Measurements from ENCODE around the gene SIRT4. TPM values are rescaled to one million over a fixed set of nuclear protein-coding genes. Genes with fewer than 3 reads are reported as not detected.
"Not testable (repeated sequence)": the region's sequence is repeated elsewhere in the genome, so short reads cannot be mapped to it uniquely, and the experiment has no call there.

The SIRT4 gene, protein sequence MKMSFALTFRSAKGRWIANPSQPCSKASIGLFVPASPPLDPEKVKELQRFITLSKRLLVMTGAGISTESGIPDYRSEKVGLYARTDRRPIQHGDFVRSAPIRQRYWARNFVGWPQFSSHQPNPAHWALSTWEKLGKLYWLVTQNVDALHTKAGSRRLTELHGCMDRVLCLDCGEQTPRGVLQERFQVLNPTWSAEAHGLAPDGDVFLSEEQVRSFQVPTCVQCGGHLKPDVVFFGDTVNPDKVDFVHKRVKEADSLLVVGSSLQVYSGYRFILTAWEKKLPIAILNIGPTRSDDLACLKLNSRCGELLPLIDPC
- total RNA-seq: 1 to 10 TPM in 1 of 2 donors, under 1 TPM in 1; 0.99 to 6.2 TPM

DNA sequence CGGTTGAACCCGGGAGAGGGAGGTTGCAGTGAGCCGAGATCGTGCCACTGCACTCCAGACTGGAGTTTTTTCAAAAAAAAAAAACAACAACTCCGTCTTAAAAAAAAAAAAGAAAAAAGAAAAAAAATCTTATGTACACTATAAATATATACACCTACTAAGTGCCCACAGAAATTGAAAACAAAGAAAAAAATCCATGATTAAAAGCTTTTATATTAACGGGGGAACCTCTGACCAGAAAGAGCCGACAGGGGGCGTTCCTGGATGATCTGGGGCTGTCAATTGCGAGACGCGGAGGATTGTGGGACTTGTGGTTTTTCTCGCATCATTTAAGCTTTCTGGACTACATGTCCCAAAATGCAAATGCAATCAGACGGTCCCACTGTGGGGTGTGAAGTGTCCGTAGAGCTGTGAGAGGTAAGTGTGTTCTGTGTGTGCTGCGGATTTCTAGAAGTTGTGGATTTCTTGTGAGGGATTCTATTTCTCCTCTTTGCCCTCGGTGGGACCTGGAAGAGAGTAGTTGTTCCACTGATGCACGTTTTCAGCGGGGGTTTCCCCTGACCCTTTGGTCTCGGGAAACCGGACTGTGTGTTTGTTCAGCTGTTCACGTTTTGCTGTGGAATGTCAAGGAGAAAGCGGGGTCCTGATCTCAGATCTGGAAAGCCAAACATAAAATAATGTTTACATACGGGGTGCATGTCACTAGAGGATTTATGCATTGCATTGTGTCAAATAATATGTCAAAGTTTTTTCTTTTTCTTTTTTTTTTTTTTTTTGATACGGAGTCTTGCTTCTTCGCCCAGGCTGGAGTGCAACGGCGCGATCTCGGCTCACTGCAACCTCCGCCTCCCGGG lies at the start of gene SIRT4:
SIRT4 (plus strand) TSS at position 360 of the 854 bp plus-strand sequence. CDS start 1,241 bp downstream, outside the sequence.
- DNase-seq (peak; percentile 91 to 95 (median 93)), ATAC-seq (peak; percentile 96)
- WGBS, 2 donors: 3 to 5% methylated on average over 31 of the region's 31 CpGs
- intact Hi-C loops (cut with DNase I): no loop called here
- H3K4me1 ChIP-seq: peaks cover 18% of the 10 kb centered on the region
- no peaks in the 10 kb centered on the region for H3K9me3 ChIP-seq
- peak within 1 kb of the TSS; percentile 62 to 85 (median 78) for H3K27ac ChIP-seq
- H3K27me3 ChIP-seq: no peaks in the 10 kb centered on the region
- TF ChIP-seq POLR2A (IDR thresholded peaks at IDR 0.05): peak in 2 of 3 donors; percentile 33 to 35
- TF ChIP-seq, protein P1, sequence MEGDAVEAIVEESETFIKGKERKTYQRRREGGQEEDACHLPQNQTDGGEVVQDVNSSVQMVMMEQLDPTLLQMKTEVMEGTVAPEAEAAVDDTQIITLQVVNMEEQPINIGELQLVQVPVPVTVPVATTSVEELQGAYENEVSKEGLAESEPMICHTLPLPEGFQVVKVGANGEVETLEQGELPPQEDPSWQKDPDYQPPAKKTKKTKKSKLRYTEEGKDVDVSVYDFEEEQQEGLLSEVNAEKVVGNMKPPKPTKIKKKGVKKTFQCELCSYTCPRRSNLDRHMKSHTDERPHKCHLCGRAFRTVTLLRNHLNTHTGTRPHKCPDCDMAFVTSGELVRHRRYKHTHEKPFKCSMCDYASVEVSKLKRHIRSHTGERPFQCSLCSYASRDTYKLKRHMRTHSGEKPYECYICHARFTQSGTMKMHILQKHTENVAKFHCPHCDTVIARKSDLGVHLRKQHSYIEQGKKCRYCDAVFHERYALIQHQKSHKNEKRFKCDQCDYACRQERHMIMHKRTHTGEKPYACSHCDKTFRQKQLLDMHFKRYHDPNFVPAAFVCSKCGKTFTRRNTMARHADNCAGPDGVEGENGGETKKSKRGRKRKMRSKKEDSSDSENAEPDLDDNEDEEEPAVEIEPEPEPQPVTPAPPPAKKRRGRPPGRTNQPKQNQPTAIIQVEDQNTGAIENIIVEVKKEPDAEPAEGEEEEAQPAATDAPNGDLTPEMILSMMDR (IDR thresholded peaks at IDR 0.05): peak; percentile 71 to 89 (median 82)
- no peaks in the 10 kb centered on the region for H3K36me3 ChIP-seq (replicated peaks in 1 of 2; ENCODE audit: insufficient read depth in 1 of 2, low read depth in 2 of 2)
- peak within 1 kb of the TSS in 1 of 2 donors; percentile 23 for H3K4me3 ChIP-seq

DNA sequence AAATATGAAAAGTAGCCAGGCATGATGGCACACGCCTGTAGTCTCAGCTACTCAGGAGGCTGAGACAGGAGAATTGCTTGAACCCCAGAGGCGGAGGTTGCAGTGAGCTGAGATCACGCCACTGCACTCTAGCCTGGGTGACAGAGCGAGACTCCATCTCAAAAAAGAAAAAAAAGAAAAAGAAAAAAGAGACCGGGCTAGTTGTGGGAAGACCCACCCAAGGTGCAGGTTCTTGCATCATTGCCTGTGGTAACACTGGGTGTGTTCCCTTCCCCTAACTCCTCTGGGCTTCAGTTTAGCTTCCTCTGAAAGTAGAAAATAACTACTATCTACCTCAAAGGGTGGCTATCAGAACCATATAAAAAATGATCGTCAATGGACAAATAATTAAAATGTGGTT lies 48.8 kb upstream of the SIRT4 start:
- Histone ChIP-seq H3K4me1 (peaks cover 54% of the 10 kb centered on the region), H3K27ac (peak overlapping the region in 1 of 4 donors; percentile 62)
- DNase-seq; H3K9me3 ChIP-seq; H3K27me3 ChIP-seq; H3K4me3 ChIP-seq; intact Hi-C loops (cut with DNase I); ATAC-seq; H3K36me3 ChIP-seq (replicated peaks in 1 of 2; ENCODE audit: insufficient read depth in 1 of 2, low read depth in 2 of 2): not testable (repeated sequence)
- WGBS, 2 donors: 72 to 80% methylated on average over 6 of the region's 6 CpGs

DNA sequence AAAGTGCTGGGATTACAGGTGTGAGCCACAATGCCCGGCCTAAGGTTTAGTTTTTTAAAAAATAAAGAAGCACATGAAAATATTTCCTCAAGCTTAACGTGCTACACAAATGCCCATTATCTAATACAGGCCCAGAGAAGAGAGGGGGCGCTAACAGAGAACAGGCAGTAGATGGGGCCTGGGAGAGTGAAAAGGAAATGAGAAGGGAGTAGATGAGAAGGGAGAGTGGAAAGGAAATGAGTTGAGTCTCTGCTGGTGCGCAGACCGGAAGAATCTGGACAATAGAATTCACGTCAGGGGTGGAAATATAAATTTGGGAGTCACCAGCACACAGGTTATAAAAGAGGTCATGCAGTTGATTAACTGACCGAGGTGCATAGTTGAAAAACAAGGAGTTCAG lies 47.3 kb upstream of the SIRT4 start:
- H3K9me3 ChIP-seq: no peaks in the 10 kb centered on the region
- TF ChIP-seq POLR2A (IDR thresholded peaks at IDR 0.05): no peak
- TF ChIP-seq, protein P1 (IDR thresholded peaks at IDR 0.05): peak in 5 of 7 experiments; percentile 13 to 37 (median 24)
- ATAC-seq (peak; percentile 21), DNase-seq (no peak)
- peak overlapping the region in 3 of 4 donors; percentile 49 to 90 (median 62) for H3K27ac ChIP-seq
- no peak overlapping the region for H3K4me3 ChIP-seq
- intact Hi-C loops (cut with DNase I): no loop called here
- H3K36me3 ChIP-seq (replicated peaks in 1 of 2; ENCODE audit: insufficient read depth in 1 of 2, low read depth in 2 of 2): no peaks in the 10 kb centered on the region
- 44 to 48% methylated on average over 7 of the region's 7 CpGs for WGBS, 2 donors
- H3K27me3 ChIP-seq: no peaks in the 10 kb centered on the region
- H3K4me1 ChIP-seq: peaks cover 65% of the 10 kb centered on the region

DNA sequence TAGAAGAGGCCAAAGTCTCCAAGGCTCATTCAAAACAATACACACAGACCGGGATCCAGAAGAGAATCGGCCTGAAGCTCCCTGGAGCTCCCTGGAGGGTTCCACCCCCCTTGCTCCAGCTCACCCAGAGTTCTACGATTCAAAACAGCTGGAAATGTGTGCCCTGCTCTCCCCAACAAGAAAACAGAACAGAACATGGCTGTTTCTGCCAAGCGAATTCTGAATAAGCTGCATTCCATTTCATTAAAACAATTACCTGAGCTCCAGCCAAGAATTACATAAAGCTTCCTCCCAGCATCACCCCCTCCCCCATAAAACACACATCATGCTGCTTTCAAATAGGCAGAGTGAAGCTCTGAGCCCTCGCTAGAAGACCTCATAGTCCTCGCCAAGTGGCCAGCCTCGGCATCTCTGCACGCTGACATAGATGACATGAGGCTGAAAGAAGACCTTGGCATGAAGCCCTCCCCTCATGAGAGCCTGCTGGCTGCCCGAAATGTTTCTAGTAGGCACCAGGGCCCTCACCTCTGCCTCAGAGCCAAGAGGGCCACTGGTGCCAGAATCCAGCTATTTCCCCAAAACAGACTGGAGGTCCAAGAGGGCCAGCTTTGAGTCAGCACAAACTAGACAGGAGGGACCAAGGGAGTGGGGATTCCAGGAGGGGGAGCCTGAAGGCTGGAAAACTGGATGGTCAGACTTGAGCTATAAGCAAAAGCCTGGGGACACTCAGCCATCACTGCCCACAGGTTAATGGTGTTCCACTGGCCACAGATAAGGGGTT lies 44.9 kb upstream of the SIRT4 start:
- Histone ChIP-seq H3K36me3 (replicated peaks in 1 of 2; ENCODE audit: insufficient read depth in 1 of 2, low read depth in 2 of 2) (no peaks in the 10 kb centered on the region), H3K27ac (peak overlapping the region; percentile 46 to 90 (median 85)), H3K4me3 (no peak overlapping the region), H3K4me1 (peaks cover 64% of the 10 kb centered on the region), H3K27me3 (no peaks in the 10 kb centered on the region), H3K9me3 (no peaks in the 10 kb centered on the region)
- intact Hi-C loops (cut with DNase I): no loop called here
- DNase-seq (peak; percentile 47 to 75 (median 68)), ATAC-seq (peak; percentile 75)
- TF ChIP-seq, protein P1 (IDR thresholded peaks at IDR 0.05): no peak
- peak in 2 of 3 donors; percentile 8 to 31 for TF ChIP-seq POLR2A (IDR thresholded peaks at IDR 0.05)
- 26 to 47% methylated on average over 8 to 9 of the region's 9 CpGs for WGBS, 2 donors

Measured in body of pancreas (tissue), 4 donors.